Activated CD4-positive, alpha-beta T cell treated with anti-CD3 and anti-CD28 coated beads, Interleukin-2, Interleukin-4, amounts not matched to agents 100 ng/mL and 50 ng/mL, durations not matched to agents 16 hours and 8 hours (primary cell): ENCODE data around the gene SHH.
"Not testable (repeated sequence)": the region's sequence is repeated elsewhere in the genome, so short reads cannot be mapped to it uniquely, and the experiment has no call there.

ENCODE experiments used
- DNase-seq: peaks from one replicate; pipeline ENCODE4 v3.0.0-alpha.2; 2020; ENCODE audit warnings: low spot score

The SHH gene

GRCh38 chr7:155819186-155819585, 6.9 kb upstream of the SHH start:
- no peak for DNase-seq

DNA sequence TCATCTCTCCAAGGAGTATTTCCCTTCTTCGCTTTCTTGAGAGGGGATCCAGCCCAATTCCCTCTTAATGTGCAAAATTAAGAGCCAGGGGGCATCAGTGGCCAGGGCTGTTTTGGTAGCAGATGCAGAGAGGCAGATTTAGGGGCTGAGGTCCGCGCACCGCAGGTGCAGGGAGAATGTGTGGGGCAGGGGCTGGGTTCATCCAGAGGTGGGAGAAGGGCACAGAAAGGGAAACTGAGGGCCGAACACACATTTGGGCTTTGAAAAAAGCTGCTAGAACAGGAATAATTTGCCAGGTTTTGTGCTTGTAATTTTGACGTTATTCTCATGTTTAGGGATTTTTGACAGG, 6.5 kb upstream of the SHH start:
- no peak for DNase-seq

GRCh38 chr7:155818154-155818819, 6.0 kb upstream of the SHH start:
- DNase-seq = no peak

DNA sequence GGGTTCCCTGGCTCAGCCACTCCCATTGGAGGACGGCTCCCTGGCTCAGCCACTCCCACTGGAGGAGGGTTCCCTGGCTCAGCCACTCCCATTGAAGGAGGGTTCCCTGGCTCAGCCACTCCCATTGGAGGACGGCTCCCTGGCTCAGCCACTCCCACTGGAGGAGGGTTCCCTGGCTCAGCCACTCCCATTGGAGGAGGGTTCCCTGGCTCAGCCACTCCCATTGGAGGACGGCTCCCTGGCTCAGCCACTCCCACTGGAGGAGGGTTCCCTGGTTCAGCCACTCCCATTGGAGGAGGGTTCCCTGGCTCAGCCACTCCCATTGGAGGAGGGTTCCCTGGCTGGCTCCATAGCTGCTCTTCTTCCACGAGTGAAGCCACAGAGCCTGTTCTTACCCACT, 5.3 kb upstream of the SHH start:
- not testable (repeated sequence) for DNase-seq

- no peak for DNase-seq
These were observed 4.7 kb upstream of the SHH start for GRCh38 chr7:155816996-155817395.

GRCh38 chr7:155816192-155816508, 3.9 kb upstream of the SHH start:
- no peak for DNase-seq

GRCh38 chr7:155815332-155816191, 3.3 kb upstream of the SHH start:
- DNase-seq = peak; percentile 80

DNA sequence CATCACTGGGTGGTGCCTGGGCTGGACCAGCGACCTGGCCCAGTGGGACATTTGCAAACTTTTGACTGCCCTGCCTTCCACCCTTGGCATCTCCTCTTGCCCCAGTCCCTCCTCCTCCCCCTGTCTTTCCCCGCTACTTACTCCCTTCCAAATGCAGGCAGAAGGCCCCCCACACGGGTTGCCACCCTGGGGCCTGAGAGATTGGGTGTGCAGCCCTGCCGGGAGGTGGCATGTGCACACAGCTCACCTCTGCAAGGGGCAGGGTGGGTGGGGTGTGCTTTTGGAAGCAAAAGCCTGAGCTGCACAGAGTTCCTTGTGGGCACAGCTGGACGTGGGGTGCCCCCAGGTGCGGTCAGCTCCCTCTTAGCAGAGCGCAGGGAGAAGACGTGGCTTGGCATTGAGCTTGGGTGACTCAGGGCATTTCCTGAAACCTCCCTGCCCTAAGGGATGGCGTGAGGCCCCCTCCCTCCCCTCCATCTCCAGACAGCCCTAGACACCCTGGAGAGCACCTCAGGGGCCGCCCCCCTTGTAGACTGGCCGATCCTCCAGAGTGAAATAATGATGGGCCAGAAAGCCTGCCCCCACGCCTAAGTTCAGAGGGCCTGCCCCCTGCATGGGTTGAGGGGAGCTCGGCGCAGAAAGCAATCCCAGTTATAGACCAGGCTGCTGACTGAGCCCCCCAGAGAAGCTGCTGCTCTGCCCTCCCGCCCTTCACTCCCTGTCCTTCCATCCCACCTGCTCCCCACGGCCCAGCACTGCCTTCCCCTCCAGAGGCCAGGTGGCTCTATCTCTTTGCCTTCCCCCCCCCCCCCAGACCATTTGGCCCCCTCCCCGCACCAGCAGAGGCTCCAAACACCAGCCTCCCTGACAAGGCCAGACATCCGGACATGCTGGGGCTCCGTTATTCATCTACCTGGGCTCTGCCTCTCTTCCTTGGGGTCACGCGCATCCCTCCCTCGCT, 2.3 kb upstream of the SHH start:
- DNase-seq = no peak

DNA sequence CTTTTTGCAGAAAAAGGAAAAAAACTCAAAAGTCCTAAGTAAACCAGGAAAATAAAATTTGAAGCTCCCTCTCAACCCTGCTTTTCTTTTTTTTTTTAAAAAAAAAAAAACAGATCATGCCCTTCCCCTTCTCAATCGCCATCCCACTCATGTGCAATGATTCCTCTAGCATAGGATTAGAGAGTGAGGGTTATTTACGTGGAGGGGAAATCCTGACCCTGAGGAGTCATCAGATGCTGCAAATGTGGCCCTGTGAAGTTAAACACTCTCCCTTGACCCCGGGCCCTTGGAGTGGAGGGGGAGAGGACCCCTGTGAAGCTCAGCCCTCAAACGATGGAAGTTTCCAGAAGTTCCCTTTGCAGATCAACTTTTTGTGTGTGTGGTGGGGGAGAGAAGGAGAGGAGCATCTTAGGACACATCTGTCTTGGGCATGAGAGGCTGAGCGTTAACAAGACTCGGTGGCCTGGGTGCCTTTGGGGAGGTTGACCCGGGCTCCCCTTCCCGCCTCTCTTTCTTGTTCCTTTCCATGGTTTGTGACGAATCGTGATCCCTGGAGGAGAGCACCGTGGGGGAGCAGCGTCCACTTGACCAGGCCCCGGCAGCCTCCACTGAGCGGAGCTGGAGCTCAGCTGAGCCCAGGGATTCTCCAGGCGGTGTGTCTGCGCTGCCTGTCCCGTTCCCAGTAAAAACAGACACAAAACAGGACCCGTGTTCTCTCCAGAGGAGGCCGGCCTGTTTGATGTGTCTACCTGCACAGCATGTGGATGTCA, 1.5 kb upstream of the SHH start:
- DNase-seq = no peak

DNA sequence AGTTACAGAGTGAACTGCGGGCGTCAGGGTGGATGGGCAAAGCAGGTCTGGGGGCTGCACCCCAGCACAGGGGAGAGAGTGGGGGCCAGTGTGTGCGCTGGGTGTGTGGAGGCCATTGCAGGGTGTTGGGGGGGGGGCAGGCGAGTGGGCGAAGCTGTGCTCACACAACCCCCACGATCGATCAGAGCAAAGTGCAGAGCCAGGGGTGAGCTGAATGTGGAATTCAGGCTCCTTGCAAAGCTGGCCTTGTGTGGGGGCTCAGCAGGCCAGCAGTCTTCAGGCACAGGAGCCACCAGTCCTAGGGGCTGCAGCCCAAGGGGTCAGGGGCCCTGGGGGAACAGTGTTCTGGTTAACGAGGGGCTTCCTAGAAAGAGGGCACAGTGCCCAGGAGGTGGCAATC, 862 bp upstream of the SHH start:
- DNase-seq = no peak

DNA sequence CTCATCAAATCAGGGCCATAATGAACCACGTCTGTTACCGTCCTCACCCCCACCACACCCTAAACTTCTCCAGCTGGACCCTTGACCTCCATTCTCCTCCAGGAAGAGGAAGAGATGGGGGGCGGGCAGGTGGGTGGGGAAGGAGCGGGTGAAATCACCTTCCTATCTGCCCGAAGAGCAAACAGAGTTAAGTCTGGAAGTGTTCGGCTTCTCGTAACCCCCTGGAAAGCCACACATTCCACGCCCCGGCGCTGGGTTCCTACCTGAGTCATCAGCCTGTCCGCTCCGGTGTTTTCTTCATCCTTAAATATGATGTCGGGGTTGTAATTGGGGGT, 736 bp downstream of the SHH start:
- DNase-seq = no peak

GRCh38 chr7:155810770-155811559, 1.3 kb downstream of the SHH start:
- DNase-seq = no peak

- no peak for DNase-seq
These were observed 2.1 kb downstream of the SHH start for GRCh38 chr7:155809947-155810769.

- DNase-seq = no peak
These were observed 2.8 kb downstream of the SHH start for GRCh38 chr7:155809332-155809946.

- no peak for DNase-seq
These were observed 3.5 kb downstream of the SHH start for GRCh38 chr7:155808549-155809331.

- DNase-seq = no peak
These were observed 4.3 kb downstream of the SHH start for GRCh38 chr7:155807789-155808548.

DNA sequence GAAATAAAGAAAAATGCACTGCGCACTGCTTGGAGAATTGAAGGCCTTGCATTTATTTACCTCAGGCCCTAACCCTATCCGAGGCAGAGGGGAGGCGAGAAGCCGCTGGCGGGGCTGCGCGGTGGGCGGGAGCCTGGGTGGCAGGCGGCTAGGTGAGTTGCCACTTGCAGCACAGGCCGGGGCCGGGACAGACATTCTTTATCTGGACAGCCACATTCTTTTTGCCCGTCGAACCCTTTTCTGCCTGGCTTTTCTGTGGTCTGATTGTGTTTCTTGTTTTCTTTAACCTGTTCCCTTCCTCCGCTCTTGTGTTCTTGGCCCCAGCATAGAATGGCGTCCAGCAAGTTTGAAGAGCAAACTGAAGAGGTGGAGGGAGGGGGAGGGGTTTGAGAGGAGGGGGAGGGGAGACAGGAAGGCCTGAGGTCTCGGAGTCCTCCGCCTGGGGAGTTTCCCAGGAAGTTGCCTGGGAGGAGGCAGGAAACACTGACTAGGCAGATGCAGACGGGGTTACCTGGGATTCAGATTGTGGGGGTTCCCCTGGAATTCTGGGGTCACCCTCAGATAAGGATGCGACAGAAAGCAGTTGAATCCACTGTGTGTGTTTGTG, 5.1 kb downstream of the SHH start:
- no peak for DNase-seq
